Thymus (tissue), 11 donors: Measurements from ENCODE around the gene DCC. TPM values are rescaled to one million over a fixed set of nuclear protein-coding genes. Genes with fewer than 3 reads are reported as not detected.

Source experiments
- DNase-seq, 9 donors: peaks; one replicate each; pipeline ENCODE4 v3.0.0-alpha.2; 2013; ENCODE audit warnings: low spot score in 9 of 9, low read depth in 6 of 9, missing footprints in 1 of 9
- H3K27ac ChIP-seq, 2 donors: one replicate each; pipeline ENCODE4 v1.5.1; 2013; ENCODE audit warnings: control low read depth in 1 of 2, low read depth in 1 of 2, low read length in 1 of 2, mild to moderate bottlenecking in 1 of 2, moderate library complexity in 1 of 2
- H3K27me3 ChIP-seq, 2 donors: one replicate each; pipeline ENCODE4 v1.5.1; 2013; ENCODE audit warnings: low read length in 1 of 2; ENCODE audit not compliant: control insufficient read depth in 2 of 2, insufficient read depth in 1 of 2
- H3K36me3 ChIP-seq, 2 donors: one replicate each; pipeline ENCODE4 v1.5.1; 2013; ENCODE audit warnings: low read length in 1 of 2, mild to moderate bottlenecking in 1 of 2, moderate library complexity in 1 of 2; ENCODE audit not compliant: control insufficient read depth in 2 of 2, insufficient read depth in 2 of 2
- H3K4me1 ChIP-seq, 2 donors: one replicate each; pipeline ENCODE4 v1.5.1; 2013; ENCODE audit warnings: low read length in 2 of 2; ENCODE audit not compliant: control insufficient read depth in 2 of 2, insufficient read depth in 2 of 2
- H3K4me3 ChIP-seq, 2 donors: one replicate each; pipeline ENCODE4 v1.5.1; 2013; ENCODE audit warnings: low read length in 2 of 2, control low read depth in 1 of 2, mild to moderate bottlenecking in 1 of 2
- H3K9me3 ChIP-seq, 2 donors: one replicate each; pipeline ENCODE4 v1.5.1; 2013; ENCODE audit warnings: low read length in 1 of 2, mild to moderate bottlenecking in 1 of 2; ENCODE audit not compliant: control insufficient read depth in 2 of 2, insufficient read depth in 1 of 2
- WGBS: extraction: QIAGEN DNeasy Blood & Tissue Kit; methylation state at CpG from one replicate; pipeline ENCODE4 v1.1.7; 2013; 5-methylcytosine and 5-hydroxymethylcytosine counted together
- polyA plus RNA-seq: library from polyadenylated mRNA; stranded (reverse); fragments of 200-250 nt; gene quantifications from one replicate; pipeline ENCODE4 v1.2.3, GENCODE V29; 2013
- total RNA-seq: library from RNA; stranded (reverse); fragments of 120-200 nt; gene quantifications from one replicate; pipeline ENCODE4 v1.2.4, GENCODE V29; 2013
- donor health status: healthy.

The DCC gene
- total and polyA plus RNA-seq, 2 donors, result 0.68 to 7.6 TPM

GRCh38 chr18:52570975-52571374 lies 231.0 kb downstream of the DCC start:
- Histone ChIP-seq H3K4me3 (no peak overlapping the region), H3K4me1 (no peaks in the 10 kb centered on the region), H3K27me3 (no peaks in the 10 kb centered on the region), H3K27ac (no peak overlapping the region), H3K9me3 (no peaks in the 10 kb centered on the region), H3K36me3 (no peaks in the 10 kb centered on the region)
- 89% methylated on average over 2 of the region's 2 CpGs for WGBS
- DNase-seq, result no peak

GRCh38 chr18:52572036-52573000 lies 232.3 kb downstream of the DCC start:
- DNase-seq, result no peak
- Histone ChIP-seq H3K9me3 (no peaks in the 10 kb centered on the region), H3K4me1 (no peaks in the 10 kb centered on the region), H3K27me3 (no peaks in the 10 kb centered on the region), H3K4me3 (no peak overlapping the region), H3K27ac (no peak overlapping the region), H3K36me3 (no peaks in the 10 kb centered on the region)
- WGBS, result 77% methylated on average over 13 of the region's 13 CpGs

- Histone ChIP-seq H3K27me3 (no peaks in the 10 kb centered on the region), H3K27ac (no peak overlapping the region), H3K4me1 (no peaks in the 10 kb centered on the region), H3K4me3 (no peak overlapping the region), H3K36me3 (no peaks in the 10 kb centered on the region), H3K9me3 (no peaks in the 10 kb centered on the region)
- no peak for DNase-seq
- 76% methylated on average over 3 of the region's 3 CpGs for WGBS
Observed at GRCh38 chr18:52577795-52578194, 237.8 kb downstream of the DCC start.

- H3K9me3 ChIP-seq, result no peaks in the 10 kb centered on the region
- no peak overlapping the region for H3K27ac ChIP-seq
- H3K4me1 ChIP-seq, result no peaks in the 10 kb centered on the region
- DNase-seq, result no peak
- no peaks in the 10 kb centered on the region for H3K36me3 ChIP-seq
- H3K27me3 ChIP-seq, result no peaks in the 10 kb centered on the region
- H3K4me3 ChIP-seq, result no peak overlapping the region
- 73% methylated on average over 1 of the region's 1 CpG for WGBS
Observed at GRCh38 chr18:52582061-52582460, 242.1 kb downstream of the DCC start.

- Histone ChIP-seq H3K4me3 (no peak overlapping the region), H3K27ac (no peak overlapping the region), H3K36me3 (no peaks in the 10 kb centered on the region), H3K4me1 (no peaks in the 10 kb centered on the region), H3K9me3 (no peaks in the 10 kb centered on the region), H3K27me3 (no peaks in the 10 kb centered on the region)
- DNase-seq, result no peak
- 12% methylated on average over 1 of the region's 1 CpG for WGBS
Observed at GRCh38 chr18:52582516-52582915, 242.5 kb downstream of the DCC start.

- no peaks in the 10 kb centered on the region for H3K36me3 ChIP-seq
- H3K4me3 ChIP-seq, result no peak overlapping the region
- H3K27me3 ChIP-seq, result no peaks in the 10 kb centered on the region
- no peaks in the 10 kb centered on the region for H3K9me3 ChIP-seq
- H3K27ac ChIP-seq, result no peak overlapping the region
- no peaks in the 10 kb centered on the region for H3K4me1 ChIP-seq
- DNase-seq, result no peak
Observed at GRCh38 chr18:52588931-52589330, 248.9 kb downstream of the DCC start.

GRCh38 chr18:52596748-52597435 lies 256.9 kb downstream of the DCC start:
- no peaks in the 10 kb centered on the region for H3K36me3 ChIP-seq
- H3K9me3 ChIP-seq, result no peaks in the 10 kb centered on the region
- H3K4me1 ChIP-seq, result no peaks in the 10 kb centered on the region
- no peaks in the 10 kb centered on the region for H3K27me3 ChIP-seq
- no peak overlapping the region for H3K4me3 ChIP-seq
- no peak for DNase-seq
- H3K27ac ChIP-seq, result no peak overlapping the region
- 74% methylated on average over 5 of the region's 5 CpGs for WGBS

GRCh38 chr18:52598921-52599320 lies 258.9 kb downstream of the DCC start:
- Histone ChIP-seq H3K9me3 (no peaks in the 10 kb centered on the region), H3K36me3 (no peaks in the 10 kb centered on the region), H3K4me3 (no peak overlapping the region), H3K27ac (no peak overlapping the region), H3K27me3 (no peaks in the 10 kb centered on the region), H3K4me1 (no peaks in the 10 kb centered on the region)
- DNase-seq, result no peak
- 91% methylated on average over 2 of the region's 2 CpGs for WGBS

GRCh38 chr18:52602820-52603219 lies 262.8 kb downstream of the DCC start:
- H3K4me1 ChIP-seq, result no peaks in the 10 kb centered on the region
- DNase-seq, result no peak
- H3K9me3 ChIP-seq, result no peaks in the 10 kb centered on the region
- no peaks in the 10 kb centered on the region for H3K36me3 ChIP-seq
- 94% methylated on average over 1 of the region's 1 CpG for WGBS
- no peak overlapping the region for H3K4me3 ChIP-seq
- H3K27ac ChIP-seq, result no peak overlapping the region
- no peaks in the 10 kb centered on the region for H3K27me3 ChIP-seq
